Measurements from ENCODE around the gene HADHA. TPM values are rescaled to one million over a fixed set of nuclear protein-coding genes. Genes with fewer than 3 reads are reported as not detected.

The HADHA gene
- total and polyA plus RNA-seq, 2 donors (not counting 1 experiment from before 2014, with no cell fraction given), result 155 to 162 TPM

DNA sequence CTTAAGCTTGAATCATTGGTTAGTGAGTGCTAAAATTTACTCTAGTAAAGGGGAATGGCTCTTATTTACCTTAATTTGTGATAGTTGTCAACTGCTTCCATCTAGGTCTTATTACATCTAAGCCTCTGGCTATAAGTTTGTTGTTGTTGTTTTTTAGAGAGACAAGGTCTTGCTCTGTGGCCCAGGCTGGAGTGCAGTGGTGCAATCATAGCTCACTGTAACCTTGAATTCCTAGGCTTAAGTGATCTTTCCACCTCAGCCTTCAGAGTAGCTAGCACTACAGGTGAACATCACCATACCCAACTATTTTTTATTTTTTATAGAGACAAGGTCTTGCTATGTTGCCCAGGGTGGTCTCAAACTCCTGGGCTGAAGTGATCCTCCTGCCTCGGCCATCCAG is 6.6 kb downstream of the HADHA start:
- peaks cover 39% of the 10 kb centered on the region for H3K79me2 ChIP-seq (ENCODE audit: control insufficient read depth, insufficient read depth, low read length)

DNA sequence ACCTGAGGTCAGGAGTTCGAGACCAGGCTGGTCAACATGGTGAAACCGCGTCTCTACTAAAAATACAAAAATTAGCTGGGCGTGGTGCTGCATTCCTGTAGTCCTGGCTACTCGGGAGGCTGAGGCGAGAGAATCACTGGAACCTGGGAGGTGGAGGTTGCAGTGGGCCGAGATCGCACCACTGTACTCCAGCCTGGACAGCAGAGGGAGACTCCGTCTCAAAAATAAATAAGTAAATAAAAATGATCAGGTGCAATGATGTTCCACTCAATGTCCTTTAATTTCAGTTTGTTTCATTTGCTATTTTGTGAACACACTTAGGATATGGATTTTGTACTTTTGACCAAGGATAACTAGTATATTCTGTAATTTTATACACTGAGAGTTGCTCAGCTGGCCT is 9.3 kb downstream of the HADHA start:
- peak in 1 of 2 donors; percentile 13 for DNase-seq (ENCODE audit: low read depth in 2 of 2)
- peaks cover 12% of the 10 kb centered on the region for H3K36me3 ChIP-seq (ENCODE audit: control insufficient read depth, insufficient read depth, low read length)

More for the DNA sequence above, 6.6 kb downstream of the HADHA start:
- no peak overlapping the region for H2AFZ ChIP-seq (ENCODE audit: low read length)
- peaks cover 3% of the 10 kb centered on the region for H4K20me1 ChIP-seq (ENCODE audit: control insufficient read depth, extremely low read depth, insufficient read depth, low read length)
- peaks cover 8% of the 10 kb centered on the region for H3K4me1 ChIP-seq (ENCODE audit: control insufficient read depth, extremely low read depth, insufficient read depth, low read length)
- peaks cover 12% of the 10 kb centered on the region for H3K36me3 ChIP-seq (ENCODE audit: control insufficient read depth, insufficient read depth, low read length)
- no peak overlapping the region for H3K9ac ChIP-seq (ENCODE audit: insufficient read depth, low read length)
- TF ChIP-seq, protein P1, sequence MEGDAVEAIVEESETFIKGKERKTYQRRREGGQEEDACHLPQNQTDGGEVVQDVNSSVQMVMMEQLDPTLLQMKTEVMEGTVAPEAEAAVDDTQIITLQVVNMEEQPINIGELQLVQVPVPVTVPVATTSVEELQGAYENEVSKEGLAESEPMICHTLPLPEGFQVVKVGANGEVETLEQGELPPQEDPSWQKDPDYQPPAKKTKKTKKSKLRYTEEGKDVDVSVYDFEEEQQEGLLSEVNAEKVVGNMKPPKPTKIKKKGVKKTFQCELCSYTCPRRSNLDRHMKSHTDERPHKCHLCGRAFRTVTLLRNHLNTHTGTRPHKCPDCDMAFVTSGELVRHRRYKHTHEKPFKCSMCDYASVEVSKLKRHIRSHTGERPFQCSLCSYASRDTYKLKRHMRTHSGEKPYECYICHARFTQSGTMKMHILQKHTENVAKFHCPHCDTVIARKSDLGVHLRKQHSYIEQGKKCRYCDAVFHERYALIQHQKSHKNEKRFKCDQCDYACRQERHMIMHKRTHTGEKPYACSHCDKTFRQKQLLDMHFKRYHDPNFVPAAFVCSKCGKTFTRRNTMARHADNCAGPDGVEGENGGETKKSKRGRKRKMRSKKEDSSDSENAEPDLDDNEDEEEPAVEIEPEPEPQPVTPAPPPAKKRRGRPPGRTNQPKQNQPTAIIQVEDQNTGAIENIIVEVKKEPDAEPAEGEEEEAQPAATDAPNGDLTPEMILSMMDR (conservative IDR thresholded peaks at IDR 0.05 in 1 of 2, IDR thresholded peaks at IDR 0.05 in 1 of 2; ENCODE audit: low read depth in 1 of 2, low read length in 2 of 2), result no peak
- TF ChIP-seq EZH2 (IDR thresholded peaks at IDR 0.05; ENCODE audit: low read length, missing control alignments), result no peak
- H3K27ac ChIP-seq (ENCODE audit: insufficient read depth, low read length), result no peak overlapping the region
- no peak for DNase-seq (ENCODE audit: low read depth in 2 of 2)
- no peaks in the 10 kb centered on the region for H3K27me3 ChIP-seq (ENCODE audit: control insufficient read depth, insufficient read depth, low read length)
- no peaks in the 10 kb centered on the region for H3K9me3 ChIP-seq (ENCODE audit: control insufficient read depth, insufficient read depth, low read depth, low read length)
- H3K4me2 ChIP-seq (ENCODE audit: extremely low read depth, insufficient read depth, low read length), result no peak overlapping the region
- H3K4me3 ChIP-seq (replicated peaks in 1 of 4; ENCODE audit: control extremely low read depth in 1 of 4, insufficient read depth in 1 of 4, low read depth in 3 of 4, low read length in 4 of 4), result no peak overlapping the region

DNA sequence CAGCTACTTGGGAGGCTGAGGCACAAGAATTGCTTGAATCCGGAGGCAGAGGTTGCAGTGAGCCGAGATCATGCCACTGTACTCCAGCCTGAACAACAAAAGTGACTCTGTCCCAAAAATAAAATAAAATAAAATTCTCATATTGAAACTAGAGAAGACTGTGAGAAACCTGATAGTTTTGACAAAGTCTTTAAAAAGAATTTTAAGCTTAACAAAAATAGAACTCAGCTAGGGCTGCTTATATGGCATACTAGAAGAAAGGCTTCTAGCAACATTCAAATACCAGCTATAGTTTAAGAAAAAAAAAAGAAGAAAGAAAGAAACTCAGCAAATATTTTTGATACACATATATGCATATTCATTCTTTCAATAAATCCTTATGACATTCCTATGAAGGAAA is 13.6 kb downstream of the HADHA start:
- DNase-seq (ENCODE audit: low read depth in 2 of 2), result no peak
- H3K4me1 ChIP-seq (ENCODE audit: control insufficient read depth, extremely low read depth, insufficient read depth, low read length), result no peaks in the 10 kb centered on the region
- TF ChIP-seq EZH2 (IDR thresholded peaks at IDR 0.05; ENCODE audit: low read length, missing control alignments), result no peak
- TF ChIP-seq, protein P1 (conservative IDR thresholded peaks at IDR 0.05 in 1 of 2, IDR thresholded peaks at IDR 0.05 in 1 of 2; ENCODE audit: low read depth in 1 of 2, low read length in 2 of 2), result no peak
- H3K79me2 ChIP-seq (ENCODE audit: control insufficient read depth, insufficient read depth, low read length), result no peaks in the 10 kb centered on the region
- no peak overlapping the region for H3K4me3 ChIP-seq (replicated peaks in 1 of 4; ENCODE audit: control extremely low read depth in 1 of 4, insufficient read depth in 1 of 4, low read depth in 3 of 4, low read length in 4 of 4)
- peaks cover 2% of the 10 kb centered on the region for H4K20me1 ChIP-seq (ENCODE audit: control insufficient read depth, extremely low read depth, insufficient read depth, low read length)
- H3K9ac ChIP-seq (ENCODE audit: insufficient read depth, low read length), result no peak overlapping the region
- peaks cover 8% of the 10 kb centered on the region for H3K36me3 ChIP-seq (ENCODE audit: control insufficient read depth, insufficient read depth, low read length)
- H3K27me3 ChIP-seq (ENCODE audit: control insufficient read depth, insufficient read depth, low read length), result no peaks in the 10 kb centered on the region
- H3K27ac ChIP-seq (ENCODE audit: insufficient read depth, low read length), result no peak overlapping the region
- no peak overlapping the region for H3K4me2 ChIP-seq (ENCODE audit: extremely low read depth, insufficient read depth, low read length)
- H2AFZ ChIP-seq (ENCODE audit: low read length), result no peak overlapping the region
- H3K9me3 ChIP-seq (ENCODE audit: control insufficient read depth, insufficient read depth, low read depth, low read length), result no peaks in the 10 kb centered on the region

More for the DNA sequence above, 9.3 kb downstream of the HADHA start:
- H3K4me1 ChIP-seq (ENCODE audit: control insufficient read depth, extremely low read depth, insufficient read depth, low read length), result peaks cover 4% of the 10 kb centered on the region
- H4K20me1 ChIP-seq (ENCODE audit: control insufficient read depth, extremely low read depth, insufficient read depth, low read length), result no peaks in the 10 kb centered on the region
- no peak overlapping the region for H3K9ac ChIP-seq (ENCODE audit: insufficient read depth, low read length)
- H2AFZ ChIP-seq (ENCODE audit: low read length), result no peak overlapping the region
- TF ChIP-seq, protein P1 (conservative IDR thresholded peaks at IDR 0.05 in 1 of 2, IDR thresholded peaks at IDR 0.05 in 1 of 2; ENCODE audit: low read depth in 1 of 2, low read length in 2 of 2), result peak in 1 of 2 donors; percentile 23
- TF ChIP-seq EZH2 (IDR thresholded peaks at IDR 0.05; ENCODE audit: low read length, missing control alignments), result no peak
- H3K27ac ChIP-seq (ENCODE audit: insufficient read depth, low read length), result no peak overlapping the region
- H3K4me3 ChIP-seq (replicated peaks in 1 of 4; ENCODE audit: control extremely low read depth in 1 of 4, insufficient read depth in 1 of 4, low read depth in 3 of 4, low read length in 4 of 4), result no peak overlapping the region
- no peaks in the 10 kb centered on the region for H3K27me3 ChIP-seq (ENCODE audit: control insufficient read depth, insufficient read depth, low read length)
- no peak overlapping the region for H3K4me2 ChIP-seq (ENCODE audit: extremely low read depth, insufficient read depth, low read length)
- H3K79me2 ChIP-seq (ENCODE audit: control insufficient read depth, insufficient read depth, low read length), result peaks cover 13% of the 10 kb centered on the region
- H3K9me3 ChIP-seq (ENCODE audit: control insufficient read depth, insufficient read depth, low read depth, low read length), result no peaks in the 10 kb centered on the region
